Stimulated activated naive CD4-positive, alpha-beta T cell treated with Interleukin-2 at 50 U/mL for 16 hours (primary cell): ENCODE measurements around the gene DVL3.

Source experiments
- DNase-seq: peaks from one replicate; lab custom pipeline; 2025; lab: John Stamatoyannopoulos, UW

DVL3 gene

GRCh38 chr3:184211297-184211696 lies 56.1 kb downstream of the DVL3 start:
- no peak for DNase-seq

- DNase-seq, result no peak
Observed at GRCh38 chr3:184211718-184212117, 56.5 kb downstream of the DVL3 start.

GRCh38 chr3:184218814-184219213 lies 63.6 kb downstream of the DVL3 start:
- no peak for DNase-seq

GRCh38 chr3:184222521-184222920 lies 67.3 kb downstream of the DVL3 start:
- no peak for DNase-seq
